Small intestine (tissue), 7 donors: ENCODE results near the gene PCMTD2. TPM values are rescaled to one million over a fixed set of nuclear protein-coding genes. Genes with fewer than 3 reads are reported as not detected.

Experiments used
- DNase-seq, 2 donors: peaks; one replicate each; pipeline versions ENCODE4 v3.0.0 to v3.0.0-alpha.2; 2013
- FAIRE-seq: peaks from 2 replicates; lab custom pipeline; 2012; peaks lifted over from hg19 to GRCh38; lab: Jason Lieb, UNC
- H3K27ac ChIP-seq, 3 donors: one replicate each; pipeline ENCODE4 v1.5.1; 2013; ENCODE audit warnings: low read length in 2 of 3, mild to moderate bottlenecking in 2 of 3, control low read depth in 1 of 3, inconsistent platforms in 1 of 3, low read depth in 1 of 3, moderate library complexity in 1 of 3
- H3K27me3 ChIP-seq, 3 donors: one replicate each; pipeline ENCODE4 v1.6.1; 2013; ENCODE audit warnings: low read length in 3 of 3, inconsistent platforms in 1 of 3; ENCODE audit not compliant: control insufficient read depth in 3 of 3, insufficient read depth in 3 of 3
- H3K36me3 ChIP-seq, 3 donors: one replicate each; pipeline ENCODE4 v1.6.1; 2013; ENCODE audit warnings: low read length in 3 of 3, inconsistent platforms in 1 of 3, low read depth in 1 of 3, mild to moderate bottlenecking in 1 of 3, moderate library complexity in 1 of 3; ENCODE audit not compliant: control insufficient read depth in 3 of 3, insufficient read depth in 2 of 3
- H3K4me1 ChIP-seq, 3 donors: one replicate each; pipeline ENCODE4 v1.6.1; 2013; ENCODE audit warnings: low read length in 2 of 3, inconsistent platforms in 1 of 3, low read depth in 1 of 3, mild to moderate bottlenecking in 1 of 3, moderate library complexity in 1 of 3; ENCODE audit not compliant: control insufficient read depth in 3 of 3, insufficient read depth in 2 of 3
- H3K4me3 ChIP-seq, 3 donors: one replicate each; pipeline ENCODE4 v1.5.1; 2013; ENCODE audit warnings: low read length in 3 of 3, control low read depth in 1 of 3, inconsistent platforms in 1 of 3, low read depth in 1 of 3, mild to moderate bottlenecking in 1 of 3, moderate library complexity in 1 of 3
- H3K9me3 ChIP-seq, 2 donors: one replicate each; pipeline ENCODE4 v1.6.1; 2013; ENCODE audit warnings: low read depth in 1 of 2, low read length in 1 of 2; ENCODE audit not compliant: control insufficient read depth in 2 of 2, insufficient read depth in 1 of 2
- WGBS, 3 donors: extraction: QIAGEN DNeasy Blood & Tissue Kit; methylation state at CpG; one replicate each; pipeline ENCODE4 v1.1.7; 2013; 5-methylcytosine and 5-hydroxymethylcytosine counted together
- polyA plus RNA-seq, 4 donors: library from polyadenylated mRNA; stranded (reverse) in 3 of 4; unstranded in 1 of 4; fragments of 200-250 nt in 3 of 4; fragments of 120-200 nt in 1 of 4; gene quantifications; one replicate each; pipeline versions ENCODE4 v1.2.1 to v1.2.3, GENCODE V29; 2013
- donor health status: healthy with polysubstance abuse.
- donor health status: control.
- donor health status: control.
- donor health status: Bipolar disorder and iron deficiency.
- donor health status: healthy.

The PCMTD2 gene
- polyA plus RNA-seq, 4 donors: 15.7 to 80.0 (median 21.1) TPM

DNA sequence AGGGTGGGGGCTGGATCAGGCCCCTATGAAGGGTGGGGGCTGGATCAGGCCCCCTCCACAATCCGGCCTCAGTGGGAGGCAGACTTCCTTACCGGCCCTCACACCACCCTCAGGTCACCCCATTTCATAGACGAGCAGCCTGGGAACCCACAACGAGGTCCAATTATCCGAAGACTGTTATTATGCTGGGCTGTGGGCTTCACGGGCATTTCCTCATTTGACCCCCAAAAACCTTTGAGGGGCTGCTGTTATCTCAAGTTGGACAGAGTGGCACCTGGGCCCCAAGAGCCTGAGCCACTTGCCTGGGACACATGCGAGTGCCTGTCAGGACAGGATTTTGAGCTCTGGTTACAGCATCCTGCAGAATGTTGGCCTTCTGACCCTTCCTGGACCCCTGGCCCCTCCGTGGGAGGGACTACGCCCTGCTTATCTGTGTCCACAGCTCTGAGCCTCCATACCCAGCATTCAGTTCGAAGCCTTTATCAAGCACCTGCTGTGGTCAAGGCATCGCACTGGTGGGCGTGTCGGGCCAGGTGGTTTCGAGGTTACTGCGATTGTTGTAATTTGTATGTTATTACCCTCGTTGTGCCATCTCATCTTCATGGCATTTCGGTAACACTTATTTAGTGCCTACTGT, 34.5 kb upstream of the PCMTD2 start:
- Histone ChIP-seq H3K4me3 (no peak overlapping the region), H3K36me3 (peaks cover 0 to 3% (median 0%) of the 10 kb centered on the region in 3 donors), H3K4me1 (peaks cover 0 to 60% (median 0%) of the 10 kb centered on the region in 3 donors), H3K9me3 (no peaks in the 10 kb centered on the region), H3K27ac (peak overlapping the region in 1 of 3 donors; percentile 81), H3K27me3 (no peaks in the 10 kb centered on the region)
- DNase-seq (peak; percentile 34 to 82), FAIRE-seq (no peak)
- 20 to 56% (median 37%) methylated on average over 17 of the region's 17 CpGs for WGBS, 3 donors

DNA sequence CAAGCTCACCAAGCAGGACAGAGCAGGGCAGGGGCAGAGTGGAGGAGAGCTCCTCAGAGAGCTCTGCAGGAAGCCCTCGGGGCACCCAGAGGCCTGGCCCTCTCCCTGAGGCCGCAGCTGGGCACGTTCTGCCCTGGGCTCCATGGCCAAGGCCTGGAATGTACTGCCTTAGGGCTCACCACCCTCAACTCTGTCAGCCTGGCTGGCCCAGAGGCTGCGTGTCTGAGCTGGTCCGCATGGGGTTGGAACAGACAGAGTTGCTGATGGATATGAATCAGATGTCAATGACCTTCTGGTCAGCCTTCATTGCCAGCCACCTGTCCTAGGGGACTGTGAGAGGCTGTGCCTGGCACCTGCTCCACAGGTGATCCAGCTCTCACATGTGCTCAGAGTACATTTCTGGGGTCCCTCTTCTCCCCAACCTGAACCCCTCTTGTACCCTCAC, 33.2 kb upstream of the PCMTD2 start:
- no peak overlapping the region for H3K4me3 ChIP-seq
- WGBS, 3 donors: 55 to 69% (median 68%) methylated on average over 5 of the region's 5 CpGs
- no peak for FAIRE-seq
- peaks cover 0 to 68% (median 0%) of the 10 kb centered on the region in 3 donors for H3K4me1 ChIP-seq
- no peaks in the 10 kb centered on the region for H3K9me3 ChIP-seq
- peak in 1 of 2 donors; percentile 70 for DNase-seq
- H3K27ac ChIP-seq: peak overlapping the region in 1 of 3 donors; percentile 81
- peaks cover 0 to 3% (median 0%) of the 10 kb centered on the region in 3 donors for H3K36me3 ChIP-seq
- H3K27me3 ChIP-seq: no peaks in the 10 kb centered on the region

DNA sequence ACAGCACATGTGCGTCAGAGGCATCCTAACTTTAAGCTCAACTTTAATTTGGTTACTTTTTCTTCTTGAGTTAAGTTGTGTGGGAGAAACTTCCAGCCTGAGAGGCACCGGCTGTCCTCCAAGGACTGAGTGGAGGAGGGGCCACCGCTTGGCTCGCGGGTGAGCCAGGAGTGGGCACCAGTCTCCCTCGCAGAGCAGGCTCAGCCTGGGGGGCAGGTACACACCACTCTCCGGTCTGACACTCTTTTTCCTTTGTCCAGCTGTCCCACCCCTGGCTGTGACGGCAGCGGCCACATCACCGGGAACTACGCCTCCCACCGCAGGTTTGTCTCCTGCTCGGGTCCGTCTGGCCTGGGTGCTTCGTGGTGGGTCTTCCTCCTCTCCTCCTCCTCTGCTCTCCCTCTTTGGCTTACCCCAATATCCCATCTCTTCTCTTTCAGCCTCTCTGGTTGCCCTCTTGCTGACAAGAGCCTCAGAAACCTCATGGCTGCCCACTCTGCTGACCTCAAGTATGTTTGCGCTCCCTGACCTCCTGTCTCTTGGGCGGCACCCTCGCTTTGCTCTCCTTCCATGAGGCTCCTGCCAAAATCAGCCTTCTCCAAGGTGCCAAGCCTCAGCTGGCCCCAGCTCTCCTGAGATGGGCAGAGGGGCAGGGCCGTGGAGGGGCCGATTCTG, 32.6 kb upstream of the PCMTD2 start:
- no peaks in the 10 kb centered on the region for H3K9me3 ChIP-seq
- no peaks in the 10 kb centered on the region for H3K27me3 ChIP-seq
- WGBS, 3 donors: 80 to 87% (median 83%) methylated on average over 20 of the region's 20 CpGs
- H3K27ac ChIP-seq: peak overlapping the region in 1 of 3 donors; percentile 50
- FAIRE-seq (no peak), DNase-seq (no peak)
- H3K4me1 ChIP-seq: peaks cover 0 to 74% (median 0%) of the 10 kb centered on the region in 3 donors
- H3K4me3 ChIP-seq: no peak overlapping the region
- H3K36me3 ChIP-seq: peaks cover 0 to 3% (median 0%) of the 10 kb centered on the region in 3 donors

DNA sequence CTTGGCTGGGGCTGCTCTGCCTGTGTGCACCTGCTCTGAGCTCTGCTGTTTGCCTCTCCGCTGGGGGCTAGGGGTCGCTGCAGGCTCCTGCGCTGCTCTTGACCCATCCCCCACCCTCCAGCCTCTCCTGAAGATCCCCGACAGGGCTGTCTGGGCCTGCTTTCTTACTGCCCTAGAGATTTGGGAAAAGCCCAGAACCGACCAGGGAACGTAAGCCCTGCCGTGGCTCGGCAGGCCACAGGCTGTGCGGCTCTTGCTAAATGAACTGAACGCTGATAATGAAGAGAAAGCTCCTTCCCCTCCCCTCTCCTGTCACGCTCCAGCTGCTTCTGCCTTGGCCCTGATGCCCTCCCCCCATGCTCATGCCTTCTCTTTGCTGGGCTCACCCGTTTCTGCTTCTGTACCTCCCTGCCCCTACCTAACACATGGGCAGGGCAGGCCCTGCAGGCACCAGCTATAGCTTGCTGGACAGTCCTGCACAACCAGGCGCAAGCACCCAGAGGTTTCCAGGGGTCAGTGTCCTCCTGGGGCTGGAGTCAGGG, 32.0 kb upstream of the PCMTD2 start:
- peak in 1 of 2 donors; percentile 74 for DNase-seq
- Histone ChIP-seq H3K27ac (peak overlapping the region in 1 of 3 donors; percentile 81), H3K36me3 (peaks cover 0 to 3% (median 0%) of the 10 kb centered on the region in 3 donors), H3K9me3 (no peaks in the 10 kb centered on the region), H3K4me3 (no peak overlapping the region), H3K27me3 (no peaks in the 10 kb centered on the region), H3K4me1 (peaks cover 0 to 80% (median 0%) of the 10 kb centered on the region in 3 donors)
- 50 to 65% (median 53%) methylated on average over 12 to 13 of the region's 13 CpGs for WGBS, 3 donors
- FAIRE-seq: no peak

DNA sequence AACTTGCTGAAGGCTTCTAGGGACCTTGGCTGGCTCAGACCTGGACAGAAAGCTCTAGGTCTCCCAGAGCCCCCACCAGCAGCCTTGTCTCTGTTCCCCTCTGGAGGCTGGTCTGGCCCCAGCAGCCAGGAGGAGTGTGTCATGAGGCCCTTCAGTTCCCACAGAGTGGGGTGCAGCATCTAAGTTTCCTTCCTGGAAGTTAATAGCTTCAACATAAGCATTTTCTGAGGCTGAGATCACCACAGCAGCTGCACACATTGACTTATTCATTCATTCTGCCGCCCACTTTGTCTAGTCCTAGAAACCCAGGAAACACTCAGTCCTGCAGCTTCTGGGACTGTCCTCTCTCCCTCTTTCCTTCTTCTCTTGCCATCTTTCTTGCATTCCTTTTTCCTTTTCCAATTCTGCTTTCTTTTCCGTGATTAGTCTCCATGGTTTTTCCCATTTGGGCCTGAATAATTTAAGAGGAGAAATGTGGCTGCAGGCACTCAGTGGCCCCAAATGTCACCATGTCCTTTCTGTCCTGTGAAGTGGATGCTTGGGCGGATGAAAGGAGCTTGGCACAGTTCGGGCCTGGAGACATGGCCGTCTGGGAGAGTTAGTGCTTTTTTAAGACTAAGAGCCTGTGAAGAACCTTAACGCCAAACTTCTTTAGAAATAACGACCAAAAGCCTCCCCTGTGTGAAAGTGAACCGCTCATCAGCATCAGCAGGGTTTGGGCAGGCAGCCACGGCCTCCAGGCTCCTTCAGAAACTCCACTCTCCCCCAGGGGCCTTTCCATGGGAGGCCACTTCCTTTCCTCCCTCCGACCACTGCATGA, 31.0 kb upstream of the PCMTD2 start:
- no peak for FAIRE-seq
- no peaks in the 10 kb centered on the region for H3K9me3 ChIP-seq
- DNase-seq: peak in 1 of 2 donors; percentile 82
- peaks cover 0 to 88% (median 0%) of the 10 kb centered on the region in 3 donors for H3K4me1 ChIP-seq
- 65 to 78% (median 71%) methylated on average over 10 of the region's 10 CpGs for WGBS, 3 donors
- H3K4me3 ChIP-seq: no peak overlapping the region
- H3K36me3 ChIP-seq: peaks cover 0 to 3% (median 0%) of the 10 kb centered on the region in 3 donors
- H3K27me3 ChIP-seq: no peaks in the 10 kb centered on the region
- peak overlapping the region in 1 of 3 donors; percentile 81 for H3K27ac ChIP-seq

DNA sequence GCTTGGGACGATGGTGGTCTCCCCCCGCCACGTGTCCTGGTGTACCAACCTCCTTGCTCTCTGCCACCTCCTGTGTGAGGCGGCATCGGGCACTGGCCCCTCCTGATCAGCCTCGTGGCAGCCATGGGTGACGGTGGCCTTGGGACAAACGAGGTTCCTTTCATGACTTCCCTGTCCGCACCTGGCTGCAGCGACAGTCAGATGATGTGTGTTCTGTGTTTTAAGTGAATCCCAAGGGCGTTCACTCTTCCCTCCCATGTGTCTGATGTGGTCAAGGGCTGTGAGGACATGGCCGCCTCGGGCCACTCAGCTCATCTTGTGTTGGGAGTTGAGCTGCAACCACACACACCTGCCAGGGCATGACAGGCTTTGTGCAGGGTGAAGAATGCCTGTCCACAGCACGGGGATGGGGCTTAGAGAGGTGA, 30.4 kb upstream of the PCMTD2 start:
- Histone ChIP-seq H3K9me3 (no peaks in the 10 kb centered on the region), H3K4me3 (no peak overlapping the region), H3K27me3 (no peaks in the 10 kb centered on the region), H3K27ac (peak overlapping the region in 1 of 3 donors; percentile 81), H3K36me3 (peaks cover 0 to 3% (median 0%) of the 10 kb centered on the region in 3 donors), H3K4me1 (peaks cover 0 to 88% (median 0%) of the 10 kb centered on the region in 3 donors)
- FAIRE-seq: no peak
- no peak for DNase-seq
- WGBS, 3 donors: 72 to 85% (median 76%) methylated on average over 14 of the region's 14 CpGs

- Histone ChIP-seq H3K9me3 (no peaks in the 10 kb centered on the region), H3K27me3 (no peaks in the 10 kb centered on the region), H3K4me1 (peaks cover 0 to 79% (median 0%) of the 10 kb centered on the region in 3 donors), H3K4me3 (no peak overlapping the region), H3K36me3 (peaks cover 0 to 3% (median 0%) of the 10 kb centered on the region in 3 donors), H3K27ac (no peak overlapping the region)
- DNase-seq: no peak
- WGBS, 3 donors: 89 to 94% (median 92%) methylated on average over 14 of the region's 14 CpGs
- FAIRE-seq: no peak
These were observed 29.5 kb upstream of the PCMTD2 start for GRCh38 chr20:64225828-64226598.
